Tibial nerve (tissue), 4 donors: ENCODE results near the gene CAMK2N2.

Experiments used
- CTCF ChIP-seq, 5 experiments: fragments of 200-600 bp in 3 of 5; fragments of 450-650 bp in 2 of 5; sonication (generic) in 3 of 5; IDR thresholded peaks; one replicate each; pipeline ENCODE4 v1.5.1; 2016 to 2019; ENCODE audit warnings: antibody characterized with exemption in 5 of 5, mild to moderate bottlenecking in 3 of 5, moderate library complexity in 2 of 5
- EP300 ChIP-seq, 2 donors: sonication (generic); formaldehyde crosslinking; IDR thresholded peaks; one replicate each; pipeline ENCODE4 v1.6.1; 2017; ENCODE audit warnings: antibody characterized with exemption in 2 of 2, mild to moderate bottlenecking in 1 of 2
- POLR2A ChIP-seq, 2 donors: fragments of 450-650 bp; IDR thresholded peaks; one replicate each; pipeline ENCODE4 v1.6.1; 2017; ENCODE audit warnings: antibody characterized with exemption in 2 of 2, mild to moderate bottlenecking in 2 of 2, moderate library complexity in 2 of 2

DNA sequence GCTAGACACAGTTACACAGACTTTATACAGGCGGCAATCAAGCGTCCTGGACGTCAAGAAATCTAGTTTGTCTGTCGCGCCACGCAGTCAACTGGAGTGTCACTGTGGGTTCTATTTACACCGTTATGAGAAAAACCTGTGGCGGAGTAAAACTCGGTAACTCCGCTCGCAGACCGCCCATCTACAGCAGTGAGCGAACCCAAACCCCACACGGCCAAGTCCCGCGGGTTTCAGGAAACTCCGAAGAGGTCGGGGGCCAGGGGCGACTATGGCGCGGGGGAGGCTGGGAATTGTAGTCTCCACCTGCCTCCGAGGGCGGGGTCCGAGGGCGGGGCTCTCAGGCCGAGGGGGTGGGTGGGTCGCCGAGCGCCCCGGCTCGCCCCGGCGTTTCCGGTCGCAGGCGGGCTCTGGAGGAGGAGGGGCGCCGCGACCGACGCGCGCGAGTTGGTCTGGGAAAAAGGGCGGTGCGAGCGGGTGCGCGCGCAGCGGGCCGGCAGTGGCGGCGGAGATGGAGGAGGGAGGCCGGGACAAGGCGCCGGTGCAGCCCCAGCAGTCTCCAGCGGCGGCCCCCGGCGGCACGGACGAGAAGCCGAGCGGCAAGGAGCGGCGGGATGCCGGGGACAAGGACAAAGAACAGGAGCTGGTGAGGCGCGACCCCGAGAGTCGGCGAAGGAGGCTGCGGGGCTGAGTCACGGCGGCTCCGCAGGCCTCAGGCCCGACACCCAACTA, 37.6 kb upstream of the CAMK2N2 start, which contains the start of gene PSMD2:
- TF ChIP-seq CTCF (IDR thresholded peaks at IDR 0.05) (peak in 1 of 5 experiments; percentile 20), POLR2A (IDR thresholded peaks at IDR 0.05) (peak; percentile 21 to 77), EP300 (IDR thresholded peaks at IDR 0.05) (peak; percentile 22 to 80)
